Astrocyte (in vitro differentiated cells and primary cell): ENCODE results near the gene GCHFR.

Experiments used
- CTCF ChIP-seq: IDR thresholded peaks from 2 replicates; pipeline ENCODE4 v1.5.1; 2011; ENCODE audit warnings: low read depth, mild to moderate bottlenecking, inconsistent platforms, low read length, moderate library complexity; ENCODE audit not compliant: insufficient read depth
- EZH2 ChIP-seq: IDR thresholded peaks from 2 replicates; pipeline ENCODE4 v1.6.1; 2012; ENCODE audit warnings: mild to moderate bottlenecking, low read length, inconsistent platforms; ENCODE audit not compliant: insufficient read depth

DNA sequence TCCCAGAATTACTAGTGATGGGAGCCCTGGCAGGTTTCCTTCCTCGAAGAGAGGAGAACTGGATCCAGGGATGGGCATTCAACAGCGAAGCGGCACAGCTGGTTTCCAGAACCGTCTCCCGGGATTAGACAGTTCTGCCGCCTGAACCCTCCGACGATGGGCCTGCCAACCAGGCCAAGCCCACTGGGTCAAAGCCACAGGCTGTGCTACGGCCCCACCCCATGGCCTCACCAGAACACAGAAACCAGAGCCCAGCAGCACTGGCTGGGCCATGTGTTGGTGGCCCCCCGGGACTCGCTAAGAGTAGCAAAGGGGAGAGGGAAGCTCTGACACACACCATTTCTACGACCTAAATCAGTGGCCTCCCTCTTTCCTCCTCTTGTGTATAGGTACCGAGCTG lies 8.1 kb downstream of the GCHFR start:
- TF ChIP-seq CTCF: no peak
- TF ChIP-seq EZH2: no peak
